ENCODE results near the gene ARMC8. TPM values are rescaled to one million over a fixed set of nuclear protein-coding genes. Genes with fewer than 3 reads are reported as not detected.

ARMC8 gene
- total RNA-seq, 1 donor from 2014 or later, result 33.2 TPM

- Histone ChIP-seq H3K9me3 (ENCODE audit: insufficient read depth, low read depth, low read length) (no peaks in the 10 kb centered on the region), H3K4me1 (ENCODE audit: insufficient read depth, low read length) (peaks cover 7% of the 10 kb centered on the region), H3K4me3 (ENCODE audit: insufficient read depth, low read depth, low read length) (peak overlapping the region; percentile 71), H3K27me3 (ENCODE audit: insufficient read depth, low read length) (peaks cover 5% of the 10 kb centered on the region), H4K20me1 (ENCODE audit: insufficient read depth, low read length) (no peaks in the 10 kb centered on the region), H3K9ac (ENCODE audit: low read length) (no peak overlapping the region), H3K79me2 (ENCODE audit: insufficient read depth, low read length) (no peaks in the 10 kb centered on the region), H3K36me3 (ENCODE audit: insufficient read depth, low read length) (no peaks in the 10 kb centered on the region), H3K27ac (ENCODE audit: low read depth, low read length) (no peak overlapping the region), H2AFZ (ENCODE audit: low read depth, low read length) (peak overlapping the region; percentile 89), H3K4me2 (ENCODE audit: low read length) (peak overlapping the region; percentile 95)
- no peak for TF ChIP-seq EZH2 (IDR thresholded peaks at IDR 0.05; ENCODE audit: insufficient read depth, low read length)
- TF ChIP-seq, protein P1, sequence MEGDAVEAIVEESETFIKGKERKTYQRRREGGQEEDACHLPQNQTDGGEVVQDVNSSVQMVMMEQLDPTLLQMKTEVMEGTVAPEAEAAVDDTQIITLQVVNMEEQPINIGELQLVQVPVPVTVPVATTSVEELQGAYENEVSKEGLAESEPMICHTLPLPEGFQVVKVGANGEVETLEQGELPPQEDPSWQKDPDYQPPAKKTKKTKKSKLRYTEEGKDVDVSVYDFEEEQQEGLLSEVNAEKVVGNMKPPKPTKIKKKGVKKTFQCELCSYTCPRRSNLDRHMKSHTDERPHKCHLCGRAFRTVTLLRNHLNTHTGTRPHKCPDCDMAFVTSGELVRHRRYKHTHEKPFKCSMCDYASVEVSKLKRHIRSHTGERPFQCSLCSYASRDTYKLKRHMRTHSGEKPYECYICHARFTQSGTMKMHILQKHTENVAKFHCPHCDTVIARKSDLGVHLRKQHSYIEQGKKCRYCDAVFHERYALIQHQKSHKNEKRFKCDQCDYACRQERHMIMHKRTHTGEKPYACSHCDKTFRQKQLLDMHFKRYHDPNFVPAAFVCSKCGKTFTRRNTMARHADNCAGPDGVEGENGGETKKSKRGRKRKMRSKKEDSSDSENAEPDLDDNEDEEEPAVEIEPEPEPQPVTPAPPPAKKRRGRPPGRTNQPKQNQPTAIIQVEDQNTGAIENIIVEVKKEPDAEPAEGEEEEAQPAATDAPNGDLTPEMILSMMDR (IDR thresholded peaks at IDR 0.05; ENCODE audit: insufficient read depth, low read depth, low read length), result no peak
- peaks cover 5% of the 10 kb centered on the region for H3K27me3 Mint-ChIP-seq (ENCODE audit: low read depth, unreplicated experiment)
- H3K9me3 Mint-ChIP-seq (ENCODE audit: unreplicated experiment), result no peaks in the 10 kb centered on the region
- H3K27ac Mint-ChIP-seq (ENCODE audit: unreplicated experiment), result no peak overlapping the region
- peaks cover 8% of the 10 kb centered on the region for H3K4me1 Mint-ChIP-seq (ENCODE audit: low read depth, unreplicated experiment)
- H3K36me3 Mint-ChIP-seq (ENCODE audit: low read depth, unreplicated experiment), result no peaks in the 10 kb centered on the region
- peak overlapping the region; percentile 88 for H3K4me3 Mint-ChIP-seq (ENCODE audit: unreplicated experiment)
- DNase-seq (ENCODE audit: low read depth) (no peak), FAIRE-seq (no peak)
Observed at GRCh38 chr3:138329984-138330293, 142.8 kb downstream of the ARMC8 start.

GRCh38 chr3:138331143-138331894 is 144.2 kb downstream of the ARMC8 start:
- H3K4me1 ChIP-seq (ENCODE audit: insufficient read depth, low read length), result peaks cover 7% of the 10 kb centered on the region
- H4K20me1 ChIP-seq (ENCODE audit: insufficient read depth, low read length), result no peaks in the 10 kb centered on the region
- Mint-ChIP-seq H3K4me1 (ENCODE audit: low read depth, unreplicated experiment) (peaks cover 7% of the 10 kb centered on the region), H3K36me3 (ENCODE audit: low read depth, unreplicated experiment) (no peaks in the 10 kb centered on the region), H3K27ac (ENCODE audit: unreplicated experiment) (no peak overlapping the region), H3K9me3 (ENCODE audit: unreplicated experiment) (no peaks in the 10 kb centered on the region), H3K4me3 (ENCODE audit: unreplicated experiment) (no peak overlapping the region), H3K27me3 (ENCODE audit: low read depth, unreplicated experiment) (peaks cover 9% of the 10 kb centered on the region)
- H3K27ac ChIP-seq (ENCODE audit: low read depth, low read length), result no peak overlapping the region
- DNase-seq (ENCODE audit: low read depth) (no peak), FAIRE-seq (no peak)
- H3K9me3 ChIP-seq (ENCODE audit: insufficient read depth, low read depth, low read length), result no peaks in the 10 kb centered on the region
- H2AFZ ChIP-seq (ENCODE audit: low read depth, low read length), result no peak overlapping the region
- TF ChIP-seq, protein P1 (IDR thresholded peaks at IDR 0.05; ENCODE audit: insufficient read depth, low read depth, low read length), result peak; percentile 19
- no peak for TF ChIP-seq EZH2 (IDR thresholded peaks at IDR 0.05; ENCODE audit: insufficient read depth, low read length)
- no peaks in the 10 kb centered on the region for H3K36me3 ChIP-seq (ENCODE audit: insufficient read depth, low read length)
- H3K79me2 ChIP-seq (ENCODE audit: insufficient read depth, low read length), result no peaks in the 10 kb centered on the region
- no peak overlapping the region for H3K9ac ChIP-seq (ENCODE audit: low read length)
- no peak overlapping the region for H3K4me2 ChIP-seq (ENCODE audit: low read length)
- peaks cover 12% of the 10 kb centered on the region for H3K27me3 ChIP-seq (ENCODE audit: insufficient read depth, low read length)
- no peak overlapping the region for H3K4me3 ChIP-seq (ENCODE audit: insufficient read depth, low read depth, low read length)

DNA sequence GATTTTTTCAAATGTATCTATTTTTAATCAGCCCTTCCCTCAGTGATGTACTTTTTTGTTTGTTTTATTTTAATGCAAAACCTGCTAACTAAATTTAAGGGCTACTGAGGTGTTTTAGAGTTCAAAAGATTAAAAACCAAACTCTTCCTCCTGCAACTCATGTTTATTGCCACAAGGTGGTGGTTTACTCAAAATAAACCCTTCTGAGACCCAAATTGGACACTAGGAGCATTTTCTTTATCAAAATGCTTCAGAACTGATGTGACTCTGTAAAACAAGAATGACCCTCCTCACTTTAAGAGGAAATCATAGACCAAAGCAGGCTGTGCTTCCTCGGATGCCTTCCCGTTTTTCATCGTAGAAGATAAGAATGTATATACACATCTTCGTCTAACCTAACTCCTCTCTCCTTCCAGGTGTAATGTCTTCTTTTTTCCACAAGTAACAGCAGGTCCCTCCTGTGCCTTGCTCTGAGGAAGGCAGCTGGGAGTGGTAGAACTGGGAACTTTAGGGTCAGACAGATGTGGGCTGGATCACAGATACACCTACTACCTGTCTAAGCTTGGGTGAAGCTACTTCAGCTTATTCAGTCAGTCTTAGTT is 145.5 kb downstream of the ARMC8 start:
- H4K20me1 ChIP-seq (ENCODE audit: insufficient read depth, low read length), result no peaks in the 10 kb centered on the region
- H3K4me3 ChIP-seq (ENCODE audit: insufficient read depth, low read depth, low read length), result no peak overlapping the region
- DNase-seq (ENCODE audit: low read depth), result no peak
- H3K4me1 Mint-ChIP-seq (ENCODE audit: low read depth, unreplicated experiment), result peaks cover 7% of the 10 kb centered on the region
- TF ChIP-seq EZH2 (IDR thresholded peaks at IDR 0.05; ENCODE audit: insufficient read depth, low read length), result no peak
- TF ChIP-seq, protein P1 (IDR thresholded peaks at IDR 0.05; ENCODE audit: insufficient read depth, low read depth, low read length), result peak; percentile 60
- FAIRE-seq, result peak; percentile 9
- H3K9me3 Mint-ChIP-seq (ENCODE audit: unreplicated experiment), result no peaks in the 10 kb centered on the region
- H3K27me3 ChIP-seq (ENCODE audit: insufficient read depth, low read length), result peaks cover 12% of the 10 kb centered on the region
- no peak overlapping the region for H2AFZ ChIP-seq (ENCODE audit: low read depth, low read length)
- H3K4me2 ChIP-seq (ENCODE audit: low read length), result no peak overlapping the region
- H3K36me3 ChIP-seq (ENCODE audit: insufficient read depth, low read length), result no peaks in the 10 kb centered on the region
- H3K27me3 Mint-ChIP-seq (ENCODE audit: low read depth, unreplicated experiment), result peaks cover 9% of the 10 kb centered on the region
- no peak overlapping the region for H3K27ac Mint-ChIP-seq (ENCODE audit: unreplicated experiment)
- no peaks in the 10 kb centered on the region for H3K79me2 ChIP-seq (ENCODE audit: insufficient read depth, low read length)
- H3K36me3 Mint-ChIP-seq (ENCODE audit: low read depth, unreplicated experiment), result no peaks in the 10 kb centered on the region
- H3K4me1 ChIP-seq (ENCODE audit: insufficient read depth, low read length), result peaks cover 7% of the 10 kb centered on the region
- H3K9me3 ChIP-seq (ENCODE audit: insufficient read depth, low read depth, low read length), result no peaks in the 10 kb centered on the region
- H3K9ac ChIP-seq (ENCODE audit: low read length), result no peak overlapping the region
- H3K4me3 Mint-ChIP-seq (ENCODE audit: unreplicated experiment), result no peak overlapping the region
- no peak overlapping the region for H3K27ac ChIP-seq (ENCODE audit: low read depth, low read length)
